ENCODE measurements around the gene SHB.

The SHB gene

GRCh38 chr9:38068701-38069628 is at the start of gene SHB:
SHB (minus strand) TSS chr9:38069227; CDS start chr9:38068645, 582 bp downstream.
- peak; percentile 79 to 88 for DNase-seq

GRCh38 chr9:38117651-38118050 is 48.6 kb upstream of the SHB start:
- DNase-seq, result no peak

GRCh38 chr9:38114905-38115304 is 45.9 kb upstream of the SHB start:
- DNase-seq, result no peak

DNA sequence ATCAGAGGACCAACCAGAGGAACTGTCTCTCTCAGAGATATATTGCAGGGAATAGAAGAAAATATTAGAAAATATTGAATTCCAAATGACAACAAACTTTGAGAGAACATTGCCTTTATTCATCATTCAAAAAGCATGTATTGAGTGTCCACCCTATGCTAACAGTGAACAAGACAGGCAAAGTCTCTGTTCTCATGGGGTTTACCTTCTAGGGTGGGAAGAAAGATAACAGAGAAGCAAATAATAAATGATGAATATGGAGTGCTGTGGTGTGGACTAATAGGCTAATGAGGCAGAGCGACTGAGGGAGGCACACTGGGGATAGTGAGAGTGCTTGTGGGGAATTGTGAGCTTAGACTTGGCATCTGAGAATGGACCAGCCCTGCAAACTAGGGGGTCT is 43.4 kb upstream of the SHB start:
- no peak for DNase-seq

- DNase-seq, result no peak
Observed at GRCh38 chr9:38112049-38112448, 43.0 kb upstream of the SHB start.

GRCh38 chr9:38110476-38110875 is 41.4 kb upstream of the SHB start:
- DNase-seq, result no peak

GRCh38 chr9:38109601-38110000 is 40.6 kb upstream of the SHB start:
- no peak for DNase-seq

DNA sequence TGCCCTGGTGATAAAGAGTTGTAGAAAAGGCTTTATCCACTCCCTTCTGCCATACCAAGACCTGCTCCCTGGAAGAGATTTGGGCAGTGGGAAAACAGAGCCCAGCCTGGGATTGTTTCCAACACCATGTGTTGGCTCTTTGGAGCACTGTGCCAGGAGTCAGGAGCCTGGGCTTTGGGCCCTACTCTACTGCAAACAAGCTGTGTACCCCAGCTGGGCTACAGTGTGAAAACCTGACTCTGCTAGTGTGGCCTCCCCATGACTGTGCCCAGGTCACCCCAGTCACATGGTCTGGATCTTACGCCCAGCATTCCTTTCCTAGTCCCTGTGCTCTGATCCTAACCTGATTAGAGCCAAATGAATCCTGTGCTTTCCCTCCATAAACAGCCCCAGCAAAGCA is 39.3 kb upstream of the SHB start:
- DNase-seq, result no peak

GRCh38 chr9:38107811-38108304 is 38.8 kb upstream of the SHB start:
- DNase-seq, result no peak

DNA sequence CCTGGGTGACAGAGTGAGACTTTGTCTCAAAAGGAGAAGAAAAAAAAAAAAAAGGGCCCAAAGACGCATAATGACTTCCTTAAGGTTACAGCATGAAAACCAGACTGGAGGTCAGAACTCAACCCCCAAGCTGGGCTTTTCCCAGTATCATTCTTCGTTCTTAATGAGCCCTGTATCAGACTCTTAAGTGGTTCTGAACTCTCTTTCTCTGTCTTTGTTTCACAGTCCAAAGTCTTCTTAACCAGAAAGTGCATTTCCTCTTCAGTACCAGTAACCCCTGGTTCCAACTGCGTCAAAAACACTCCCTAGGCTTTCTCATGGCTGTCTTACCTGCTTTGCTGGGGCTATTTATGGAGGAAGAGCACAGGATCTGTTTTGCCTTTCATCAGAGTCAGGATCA is 38.4 kb upstream of the SHB start:
- no peak for DNase-seq

- no peak for DNase-seq
Observed at GRCh38 chr9:38106488-38106887, 37.5 kb upstream of the SHB start.

- DNase-seq, result no peak
Observed at GRCh38 chr9:38103340-38103739, 34.3 kb upstream of the SHB start.

DNA sequence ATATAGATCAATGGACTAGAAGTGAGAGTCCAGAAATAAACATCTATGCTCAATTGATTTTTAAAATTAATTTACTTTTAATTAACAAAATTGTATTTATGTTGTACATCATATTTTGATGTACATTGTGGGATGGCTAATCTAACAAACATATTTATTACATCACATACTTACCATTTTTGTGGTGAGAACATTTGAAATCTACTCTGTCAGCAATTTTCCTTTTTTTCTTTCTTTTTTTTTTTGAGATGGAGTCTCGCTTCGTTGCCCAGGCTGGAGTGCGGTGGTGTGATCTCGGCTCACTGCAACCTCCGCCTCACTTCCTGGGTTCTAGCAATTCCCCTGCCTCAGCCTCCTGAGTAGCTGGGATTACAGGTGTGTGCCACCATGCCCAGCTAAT is 32.4 kb upstream of the SHB start:
- no peak for DNase-seq

DNA sequence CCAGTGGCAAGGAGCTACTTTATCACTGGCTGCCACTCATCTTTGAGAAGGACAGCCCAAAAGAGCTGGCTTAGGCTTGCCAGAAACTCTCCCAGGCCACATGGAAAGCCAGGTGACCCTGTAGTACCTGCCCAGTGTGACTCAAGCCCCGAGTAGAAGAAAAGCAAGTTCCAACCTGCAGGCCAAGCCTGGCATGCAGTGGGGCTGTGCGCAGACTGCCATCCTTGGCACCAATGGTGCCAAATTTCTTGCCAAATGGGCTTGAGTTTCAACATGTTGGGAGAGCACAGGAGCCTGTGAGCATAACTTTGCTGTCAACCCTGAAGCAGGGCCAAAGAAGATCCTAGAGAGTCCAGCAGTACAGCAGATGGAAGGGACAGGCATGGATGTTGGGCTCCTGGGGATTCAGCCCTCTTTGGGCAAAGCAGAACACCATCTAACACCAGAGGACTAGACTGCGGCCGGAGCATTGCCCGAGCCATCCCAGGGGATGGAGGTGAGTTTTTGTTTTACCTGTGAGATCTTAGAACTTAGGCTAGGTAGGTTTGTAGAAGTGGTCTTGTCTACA is 27.3 kb upstream of the SHB start:
- no peak for DNase-seq

GRCh38 chr9:38094165-38094564 is 25.1 kb upstream of the SHB start:
- no peak for DNase-seq

DNA sequence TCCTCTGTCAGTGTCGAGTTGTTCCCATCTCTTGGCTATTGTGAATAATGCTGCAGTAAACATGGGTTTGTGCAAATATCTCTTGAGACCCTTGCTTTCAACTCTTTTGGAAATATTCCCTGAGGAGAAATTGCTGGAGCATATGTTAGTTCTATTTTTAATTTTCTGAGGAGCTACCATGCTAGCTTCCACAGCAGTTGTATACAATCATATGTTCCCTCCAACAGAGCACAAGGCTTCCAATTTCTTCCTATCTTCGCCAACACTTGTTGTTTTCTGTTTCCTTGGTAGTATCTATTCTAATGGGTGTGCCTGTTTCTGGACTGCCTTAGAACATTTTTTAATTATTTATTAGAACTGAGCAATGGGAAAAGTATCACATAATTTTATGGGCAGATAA is 23.6 kb upstream of the SHB start:
- DNase-seq, result no peak

- DNase-seq, result no peak
Observed at GRCh38 chr9:38092200-38092524, 23.1 kb upstream of the SHB start.

DNA sequence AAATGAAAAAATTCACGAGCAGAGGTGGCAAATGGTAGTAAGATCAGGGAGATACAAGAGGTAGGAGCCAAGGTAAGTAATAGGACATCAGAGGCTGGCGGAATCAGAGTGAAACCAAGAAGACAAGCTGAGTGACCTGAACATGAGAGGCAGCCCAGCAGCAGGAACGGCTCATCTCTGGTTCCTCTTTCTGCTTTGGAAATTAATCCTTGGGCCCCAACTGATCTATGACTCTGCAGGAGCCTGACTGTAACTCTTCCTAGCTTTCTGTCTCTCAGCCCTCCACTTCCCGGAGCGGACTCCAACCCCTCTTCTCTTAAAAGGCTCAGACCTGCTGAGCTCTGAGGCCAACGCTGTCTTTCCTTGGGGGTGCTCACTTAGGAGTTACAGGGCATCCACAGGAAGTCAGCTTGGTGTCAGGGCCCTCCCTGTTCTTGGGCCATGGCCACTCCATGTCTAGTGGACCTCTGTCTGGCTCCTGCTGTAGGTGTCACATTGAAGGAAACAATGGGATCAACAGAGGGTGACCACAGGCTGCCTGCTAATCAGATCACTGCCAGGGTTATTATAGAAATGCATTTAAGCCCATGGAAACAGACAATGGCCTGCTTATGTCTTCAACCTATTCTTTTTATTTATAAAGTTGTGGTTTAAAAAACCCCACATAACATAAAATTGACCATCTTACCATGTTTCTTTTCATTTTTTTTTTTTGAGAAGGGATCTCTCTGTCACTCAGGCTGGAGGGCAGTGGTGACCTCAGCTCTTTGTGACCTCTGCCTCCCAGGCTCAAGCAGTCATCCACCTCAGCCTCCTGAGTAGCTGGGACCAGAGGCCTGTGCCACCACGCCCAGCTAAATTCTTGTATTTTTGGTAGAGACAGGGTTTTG is 22.5 kb upstream of the SHB start:
- DNase-seq, result no peak

DNA sequence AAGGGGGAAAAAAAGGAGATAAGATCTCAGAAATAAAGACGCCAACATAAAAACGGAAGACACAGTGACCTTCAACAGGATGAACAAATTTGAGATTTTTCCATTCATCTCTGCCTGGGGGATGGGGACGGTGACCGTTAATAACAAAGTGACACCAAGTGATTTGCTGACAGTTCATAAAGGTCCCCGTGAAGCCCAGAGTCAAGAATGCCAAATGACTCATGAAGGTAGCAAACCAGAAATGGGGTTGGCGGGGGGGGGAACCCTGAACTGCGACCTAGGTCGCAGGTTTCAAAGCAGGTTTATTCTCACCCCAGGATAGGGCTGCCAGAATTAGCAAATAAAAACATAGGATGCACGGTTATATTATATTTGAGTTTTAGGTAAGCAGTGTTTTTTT is 21.1 kb upstream of the SHB start:
- no peak for DNase-seq

- no peak for DNase-seq
Observed at GRCh38 chr9:38089387-38090165, 20.5 kb upstream of the SHB start.

DNA sequence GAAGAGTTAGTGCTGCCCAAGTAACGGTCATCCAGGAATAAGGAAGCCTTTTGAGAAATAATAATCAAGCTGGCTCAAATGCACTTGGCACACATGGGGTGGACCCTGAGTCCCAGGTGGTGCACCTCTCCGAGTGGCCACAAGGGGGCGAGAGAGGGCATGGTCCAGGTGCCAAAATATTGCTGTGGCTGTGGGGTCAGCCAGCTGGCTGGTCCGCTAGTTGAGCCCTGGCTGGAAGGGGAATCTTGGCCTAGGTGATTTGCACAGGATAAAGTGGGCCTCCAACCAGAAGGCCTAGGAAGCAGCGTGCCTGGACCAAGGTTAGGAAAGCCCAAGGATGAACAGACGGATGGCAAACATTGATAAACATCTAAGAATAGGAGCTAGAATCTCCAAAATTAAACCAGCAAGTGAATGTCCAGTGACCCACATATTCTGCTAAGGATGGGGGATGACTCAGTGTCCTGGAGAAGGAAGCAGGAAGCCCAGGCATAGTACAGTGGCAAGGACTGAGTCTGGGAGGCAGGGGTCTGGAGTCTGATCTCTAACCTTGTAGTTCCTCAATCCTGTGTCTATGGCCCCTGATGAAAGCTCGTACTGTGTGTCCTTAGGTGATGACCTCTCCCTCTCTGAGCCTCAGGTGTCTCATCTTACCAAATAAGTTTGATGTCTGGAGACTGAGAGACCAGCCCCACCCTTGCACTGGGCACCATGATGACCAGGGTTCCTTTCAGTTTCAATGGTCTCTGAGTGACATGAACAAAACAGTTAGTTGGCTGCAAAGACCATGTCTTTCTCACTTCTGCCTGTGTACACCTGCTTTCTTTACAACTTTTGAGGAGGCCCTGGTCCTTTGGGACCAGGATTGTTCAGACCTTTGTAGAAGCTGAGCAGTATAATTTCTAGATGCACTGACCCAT is 19.2 kb upstream of the SHB start:
- peak; percentile 58 to 59 for DNase-seq

GRCh38 chr9:38086496-38086895 is 17.5 kb upstream of the SHB start:
- no peak for DNase-seq

All from NCI-H1930 (cell line).